H9 (cell line): Measurements from ENCODE around the gene PEMT. TPM values are rescaled to one million over a fixed set of nuclear protein-coding genes. Genes with fewer than 3 reads are reported as not detected.

ENCODE experiments used
- DNase-seq: peaks from one replicate; pipeline ENCODE4 v3.0.0-alpha.2; 2017
- H2AFZ ChIP-seq: one replicate; pipeline ENCODE4 v1.6.1; 2013; ENCODE audit warnings: mild to moderate bottlenecking, low read length, control low read depth, moderate library complexity
- H2AK5ac ChIP-seq: 2 replicates; pipeline ENCODE4 v1.6.1; 2013; ENCODE audit warnings: low read length, control low read depth, mixed read lengths; ENCODE audit not compliant: insufficient read length
- H2BK120ac ChIP-seq: one replicate; pipeline ENCODE4 v1.6.1; 2013; ENCODE audit warnings: low read depth, mild to moderate bottlenecking, low read length, control low read depth, inconsistent platforms; ENCODE audit not compliant: poor library complexity, severe bottlenecking
- H2BK12ac ChIP-seq: 2 replicates; pipeline ENCODE4 v1.6.1; 2013; ENCODE audit warnings: low read length, control low read depth, mixed read lengths, low read depth; ENCODE audit not compliant: insufficient read length
- H2BK15ac ChIP-seq: 2 replicates; pipeline ENCODE4 v1.6.1; 2013; ENCODE audit warnings: low read depth, low read length, control low read depth
- H2BK20ac ChIP-seq: one replicate; pipeline ENCODE4 v1.6.1; 2013; ENCODE audit warnings: low read depth, mild to moderate bottlenecking, low read length, control low read depth, inconsistent platforms; ENCODE audit not compliant: poor library complexity, severe bottlenecking
- H2BK5ac ChIP-seq: 2 replicates; pipeline ENCODE4 v1.6.1; 2013; ENCODE audit warnings: low read length, control low read depth, mixed read lengths; ENCODE audit not compliant: insufficient read length
- H3K14ac ChIP-seq: 2 replicates; pipeline ENCODE4 v1.6.1; 2013; ENCODE audit warnings: low read length, control low read depth; ENCODE audit not compliant: insufficient read depth
- H3K18ac ChIP-seq: 2 replicates; pipeline ENCODE4 v1.6.1; 2013; ENCODE audit warnings: low read depth, mild to moderate bottlenecking, mixed read lengths, low read length, control low read depth; ENCODE audit not compliant: insufficient read length
- H3K23ac ChIP-seq: 2 replicates; pipeline ENCODE4 v1.6.1; 2013; ENCODE audit warnings: low read length, control low read depth, mixed read lengths, low read depth; ENCODE audit not compliant: insufficient read length
- H3K23me2 ChIP-seq: 2 replicates; pipeline ENCODE4 v1.6.1; 2013; ENCODE audit warnings: low read depth, mild to moderate bottlenecking, mixed read lengths, low read length, control low read depth; ENCODE audit not compliant: insufficient read length, poor library complexity, severe bottlenecking
- H3K27ac ChIP-seq: 2 replicates; pipeline ENCODE4 v1.5.1; 2013; ENCODE audit warnings: low read length, control low read depth, mixed read lengths, low read depth; ENCODE audit not compliant: insufficient read length
- H3K27me3 ChIP-seq: 2 replicates; pipeline ENCODE4 v1.6.1; 2013; ENCODE audit warnings: low read length, control low read depth, inconsistent platforms; ENCODE audit not compliant: insufficient read depth
- H3K4ac ChIP-seq: 2 replicates; pipeline ENCODE4 v1.6.1; 2013; ENCODE audit warnings: low read depth, mild to moderate bottlenecking, control low read depth, inconsistent platforms, low read length, moderate library complexity
- H3K4me1 ChIP-seq: 2 replicates; pipeline ENCODE4 v1.6.1; 2013; ENCODE audit warnings: low read length, control low read depth, inconsistent platforms; ENCODE audit not compliant: insufficient read depth
- H3K4me2 ChIP-seq: 2 replicates; pipeline ENCODE4 v1.6.1; 2013; ENCODE audit warnings: low read length, control low read depth, mixed read lengths; ENCODE audit not compliant: insufficient read length, insufficient read depth
- H3K56ac ChIP-seq: 2 replicates; pipeline ENCODE4 v1.6.1; 2013; ENCODE audit warnings: low read depth, mild to moderate bottlenecking, mixed read lengths, low read length, control low read depth; ENCODE audit not compliant: insufficient read length
- H3K79me1 ChIP-seq: 2 replicates; pipeline ENCODE4 v1.6.1; 2013; ENCODE audit warnings: low read depth, mild to moderate bottlenecking, moderate library complexity, low read length, control low read depth, inconsistent platforms; ENCODE audit not compliant: insufficient read depth, poor library complexity, severe bottlenecking
- H3K79me2 ChIP-seq: 2 replicates; pipeline ENCODE4 v1.6.1; 2013; ENCODE audit warnings: low read length, control low read depth, inconsistent platforms; ENCODE audit not compliant: insufficient read depth
- H3K9ac ChIP-seq: 2 replicates; pipeline ENCODE4 v1.6.1; 2013; ENCODE audit warnings: low read length, control low read depth, mixed read lengths; ENCODE audit not compliant: insufficient read length; ENCODE audit errors: extremely low read depth
- H3K9me3 ChIP-seq: one replicate; pipeline ENCODE4 v1.6.1; 2013; ENCODE audit warnings: low read depth, low read length, inconsistent platforms; ENCODE audit not compliant: control insufficient read depth
- H3T11ph ChIP-seq: one replicate; pipeline ENCODE4 v1.6.1; 2013; ENCODE audit warnings: mild to moderate bottlenecking, low read length, control low read depth, inconsistent platforms
- H4K20me1 ChIP-seq: one replicate; pipeline ENCODE4 v1.6.1; 2013; ENCODE audit not compliant: control insufficient read depth, insufficient read length, insufficient read depth
- H4K5ac ChIP-seq: 2 replicates; pipeline ENCODE4 v1.6.1; 2013; ENCODE audit warnings: low read depth, mild to moderate bottlenecking, mixed read lengths, low read length, control low read depth; ENCODE audit not compliant: insufficient read length
- H4K8ac ChIP-seq: replicated peaks from 2 replicates; pipeline ENCODE4 v1.6.1; 2013; ENCODE audit warnings: low read length, control low read depth, mixed read lengths, low read depth; ENCODE audit not compliant: insufficient read length
- H4K91ac ChIP-seq: 2 replicates; pipeline ENCODE4 v1.6.1; 2013; ENCODE audit warnings: low read depth, mild to moderate bottlenecking, moderate library complexity, mixed read lengths, low read length, control low read depth; ENCODE audit not compliant: insufficient read length
- H3K27ac Mint-ChIP-seq, 3 experiments: 2 replicates in 2 of 3; 3 replicates in 1 of 3; pipeline ENCODE4 v1.8.0; 2020 to 2021; ENCODE audit warnings: mixed read lengths in 3 of 3, mild to moderate bottlenecking in 1 of 3, moderate library complexity in 1 of 3
- H3K27me3 Mint-ChIP-seq: 2 replicates; pipeline ENCODE4 v1.8.0; 2021; ENCODE audit warnings: low read depth, mild to moderate bottlenecking, moderate library complexity, mixed read lengths
- H3K36me3 Mint-ChIP-seq, 3 experiments: 2 replicates in 2 of 3; 3 replicates in 1 of 3; pipeline ENCODE4 v1.8.0; 2020 to 2021; ENCODE audit warnings: low read depth in 3 of 3, mixed read lengths in 3 of 3; ENCODE audit not compliant: insufficient read depth in 1 of 3
- H3K4me1 Mint-ChIP-seq, 2 experiments: 2 replicates each; pipeline ENCODE4 v1.8.0; 2020; ENCODE audit warnings: mixed read lengths in 2 of 2
- H3K4me3 Mint-ChIP-seq, 2 experiments: 2 replicates in 1 of 2; 3 replicates in 1 of 2; pipeline ENCODE4 v1.8.0; 2020 to 2021; ENCODE audit warnings: mild to moderate bottlenecking in 2 of 2, mixed read lengths in 2 of 2, moderate library complexity in 1 of 2
- H3K9me3 Mint-ChIP-seq, 2 experiments: 2 replicates in 1 of 2; 3 replicates in 1 of 2; pipeline ENCODE4 v1.8.0; 2020; ENCODE audit warnings: mild to moderate bottlenecking in 2 of 2, mixed read lengths in 2 of 2, moderate library complexity in 1 of 2
- CTCF ChIP-seq: fragments of 200-600 bp; sonication (generic); conservative IDR thresholded peaks from 3 replicates; pipeline ENCODE4 v1.8.0; 2021; ENCODE audit warnings: antibody characterized with exemption, mild to moderate bottlenecking
- WGBS: extraction: QIAGEN DNeasy Blood & Tissue Kit; methylation state at CpG from one replicate; pipeline ENCODE4 v1.1.7; 2013; ENCODE audit warnings: missing lambda C conversion rate, low lambda C conversion rate, mixed read lengths; ENCODE audit not compliant: insufficient read length; ENCODE audit errors: extremely low coverage; 5-methylcytosine and 5-hydroxymethylcytosine counted together
- total RNA-seq: library from RNA; stranded (reverse); gene quantifications from 2 replicates; pipeline ENCODE4 v1.2.1, GENCODE V29; 2021

Gene PEMT
- total RNA-seq, 1 experiment from 2014 or later, result 63.2 TPM

- Histone ChIP-seq H3K23me2 (no peaks in the 10 kb centered on the region), H3K79me2 (no peaks in the 10 kb centered on the region), H3K9me3 (no peaks in the 10 kb centered on the region), H4K5ac (no peak overlapping the region), H3K4me2 (no peak overlapping the region), H3K4ac (no peak overlapping the region), H2AK5ac (no peak overlapping the region), H3K79me1 (no peaks in the 10 kb centered on the region), H3K27ac (no peak overlapping the region), H2AFZ (no peak overlapping the region), H4K91ac (no peak overlapping the region), H2BK12ac (no peak overlapping the region), H3K18ac (no peak overlapping the region), H2BK20ac (no peak overlapping the region), H3K14ac (no peak overlapping the region), H3K56ac (no peak overlapping the region), H3K9ac (no peak overlapping the region), H4K8ac (no peak overlapping the region), H3K4me1 (no peaks in the 10 kb centered on the region; the same call in 1 of the 2 replicates), H2BK5ac (no peak overlapping the region), H2BK15ac (no peak overlapping the region), H3K27me3 (no peaks in the 10 kb centered on the region), H4K20me1 (no peaks in the 10 kb centered on the region), H3K23ac (no peak overlapping the region), H3T11ph (no peak overlapping the region), H2BK120ac (no peak overlapping the region)
- Mint-ChIP-seq H3K36me3 (peaks cover 3 to 14% (median 6%) of the 10 kb centered on the region in 3 experiments; a peak in 4 of 7 replicates), H3K27ac (no peak overlapping the region), H3K4me3 (no peak overlapping the region), H3K27me3 (peaks cover 5% of the 10 kb centered on the region), H3K4me1 (peaks cover 40 to 45% of the 10 kb centered on the region in 2 experiments), H3K9me3 (peaks cover 7 to 11% of the 10 kb centered on the region in 2 experiments; a peak in 4 of 5 replicates)
- no peak for TF ChIP-seq CTCF
- no CpG with 5 or more reads among the region's 7 CpGs for WGBS
- DNase-seq, result no peak
Observed at GRCh38 chr17:17606416-17607000, 15.0 kb upstream of the PEMT start.
